Heart right ventricle (tissue), 16 donors: ENCODE results near the gene NT5DC1. TPM values are rescaled to one million over a fixed set of nuclear protein-coding genes. Genes with fewer than 3 reads are reported as not detected.
A peak's percentile ranks its signal among the peaks of the same experiment; 100 is the strongest.

ENCODE experiments used
- ATAC-seq, 8 donors: fragments of 200-7000 bp; cut with Tn5 transposase; one replicate each; pipeline ENCODE4 v1.9.1; 2020; ENCODE audit warnings: mild to moderate bottlenecking in 8 of 8, moderate library complexity in 8 of 8, moderate number of reproducible peaks in 1 of 8
- DNase-seq, 2 donors: peaks; one replicate each; pipeline ENCODE4 v3.0.0-alpha.2; 2020
- H3K27ac ChIP-seq, 10 donors: fragments of 200-600 bp; sonication (generic) in 2 of 10; one replicate each; pipeline versions ENCODE4 v1.5.0 to v1.8.0; 2020 to 2022; ENCODE audit warnings: mild to moderate bottlenecking in 3 of 10
- H3K27me3 ChIP-seq, 7 donors: fragments of 200-600 bp; one replicate each; pipeline ENCODE4 v1.8.0; 2021 to 2022; ENCODE audit warnings: mild to moderate bottlenecking in 2 of 7
- H3K36me3 ChIP-seq, 9 donors: fragments of 200-600 bp; sonication (generic) in 1 of 9; one replicate each; pipeline versions ENCODE4 v1.5.0 to v1.8.0; 2020 to 2022; ENCODE audit warnings: mild to moderate bottlenecking in 2 of 9
- H3K4me1 ChIP-seq, 9 donors: fragments of 200-600 bp; sonication (generic) in 1 of 9; one replicate each; pipeline versions ENCODE4 v1.5.0 to v1.8.0; 2020 to 2022; ENCODE audit warnings: mild to moderate bottlenecking in 4 of 9
- H3K4me3 ChIP-seq, 10 donors: fragments of 200-600 bp; sonication (generic) in 2 of 10; one replicate each; pipeline versions ENCODE4 v1.5.0 to v1.8.0; 2020 to 2022; ENCODE audit warnings: mild to moderate bottlenecking in 7 of 10, moderate library complexity in 2 of 10
- H3K9me3 ChIP-seq, 11 donors: fragments of 200-600 bp in 10 of 11; sonication (generic) in 2 of 11; one replicate each; pipeline versions ENCODE4 v1.5.0 to v1.8.0; 2013 to 2022; ENCODE audit warnings: mild to moderate bottlenecking in 2 of 11, control low read depth in 1 of 11, moderate library complexity in 1 of 11
- CTCF ChIP-seq, 9 donors: fragments of 200-600 bp; sonication (generic) in 2 of 9; IDR thresholded peaks; one replicate each; pipeline versions ENCODE4 v1.5.0 to v1.8.0; 2021 to 2022; ENCODE audit warnings: antibody characterized with exemption in 9 of 9, mild to moderate bottlenecking in 5 of 9, moderate library complexity in 1 of 9
- WGBS, 2 donors: extraction: QIAGEN DNeasy Blood & Tissue Kit; methylation state at CpG; one replicate each; pipeline ENCODE4 v1.1.7; 2013; ENCODE audit warnings: inconsistent platforms in 1 of 2; 5-methylcytosine and 5-hydroxymethylcytosine counted together
- intact Hi-C, 10 donors: fragments of 100-400 bp; cut with DNase I; formaldehyde crosslinking; loops; one replicate each; pipeline versions ENCODE4 v1.11.1 to v1.14.2; 2022
- polyA plus RNA-seq, 2 donors: library from polyadenylated mRNA; stranded (reverse); fragments of 200-250 nt; gene quantifications; one replicate each; pipeline ENCODE4 v1.2.3, GENCODE V29; 2013
- total RNA-seq, 10 donors: library from RNA; stranded (reverse); fragmentation: NEBNext Ultra II Directional in 3 of 10; extraction: Animal tissue kit (Norgen Biotek cat#: 25700) in 3 of 10; gene quantifications; one replicate each; pipeline versions ENCODE4 v1.2.1 to v1.2.4, GENCODE V29; 2021 to 2023
- donor health status: Arrhythmogenic right ventricular cardiomyopathy.
- donor health status: ischemic (EF 13 %, LVEDD 7.1; RV severe dilation, severe dysfunction).
- donor health status: healthy with polysubstance abuse.
- donor health status: DM: no; HTN: yes; CAD: no.
- donor health status: DM: no; HTN: no; CAD: no.
- donor health status: ischemic (EF 25% LVEDD 6.9; RV normal size, moderate dysfunction).
- donor health status: ischemic (EF 25% LVEDD 5.7; RV mildly dilated, moderate dysfunction).
- donor health status: healthy.
- donor health status: DM: yes; HTN: yes; CAD: no.
- donor health status: Ischemic cardiomyopathy.
- donor health status: ischemic (EF 35%, LVEDD 5.7; RV mildly dilated, moderate dysfunction).
- donor health status: nonischemic (EF 11% LVEDD 7.7; RV severe dilation, severe dysfunction).
- donor health status: DM: yes; HTN: yes; CAD: no.
- donor health status: PGD.
- donor health status: ischemic (EF 29% LVEDD 5.4; RV normal size, mild dysfunction).
- donor health status: nonischemic (EF 23%, LVEDD 6.1; RV moderate dilation, normal function).

NT5DC1 gene
- total and polyA plus RNA-seq, 12 donors = 5.9 to 69.7 (median 57.3) TPM

GRCh38 chr6:116205281-116205680 lies 104.6 kb downstream of the NT5DC1 start:
- Histone ChIP-seq H3K27ac (no peak overlapping the region), H3K9me3 (no peaks in the 10 kb centered on the region), H3K4me1 (peaks cover 0 to 27% (median 11%) of the 10 kb centered on the region in 9 donors), H3K36me3 (no peaks in the 10 kb centered on the region), H3K27me3 (no peaks in the 10 kb centered on the region), H3K4me3 (no peak overlapping the region)
- 50 to 52% methylated on average over 2 of the region's 2 CpGs for WGBS, 2 donors
- intact Hi-C loops = loop anchor here in 1 of 10 donors (10.0 kb wide), 1 partner anchor 190 kb away; no protein-coding TSS in a partner anchor
- no peak for TF ChIP-seq CTCF (IDR thresholded peaks at IDR 0.05)
- ATAC-seq (no peak), DNase-seq (no peak)

- peaks cover 0 to 31% (median 13%) of the 10 kb centered on the region in 9 donors for H3K4me1 ChIP-seq
- no peak for TF ChIP-seq CTCF (IDR thresholded peaks at IDR 0.05)
- no peaks in the 10 kb centered on the region for H3K27me3 ChIP-seq
- no peaks in the 10 kb centered on the region for H3K9me3 ChIP-seq
- H3K4me3 ChIP-seq = no peak overlapping the region
- H3K36me3 ChIP-seq = no peaks in the 10 kb centered on the region
- ATAC-seq = no peak
- 90 to 92% methylated on average over 1 of the region's 1 CpG for WGBS, 2 donors
- DNase-seq = no peak
- intact Hi-C loops = loop anchor here in 1 of 10 donors (10.0 kb wide), 1 partner anchor 192 kb away; no protein-coding TSS in a partner anchor
- no peak overlapping the region for H3K27ac ChIP-seq
Observed at GRCh38 chr6:116206231-116206903, 105.7 kb downstream of the NT5DC1 start.

- Histone ChIP-seq H3K9me3 (no peaks in the 10 kb centered on the region), H3K27ac (no peak overlapping the region), H3K4me1 (peaks cover 0 to 22% (median 10%) of the 10 kb centered on the region in 9 donors), H3K36me3 (no peaks in the 10 kb centered on the region), H3K27me3 (no peaks in the 10 kb centered on the region), H3K4me3 (no peak overlapping the region)
- intact Hi-C loops = loop anchor here in 1 of 10 donors (10.0 kb wide), 1 partner anchor 193 kb away; no protein-coding TSS in a partner anchor
- 74 to 85% methylated on average over 4 of the region's 4 CpGs for WGBS, 2 donors
- DNase-seq = no peak
- no peak for ATAC-seq
- TF ChIP-seq CTCF (IDR thresholded peaks at IDR 0.05) = no peak
Observed at GRCh38 chr6:116208056-116208785, 107.6 kb downstream of the NT5DC1 start.

GRCh38 chr6:116210316-116210715 lies 109.7 kb downstream of the NT5DC1 start:
- WGBS, 2 donors = 93% methylated on average over 5 of the region's 5 CpGs
- no peak for TF ChIP-seq CTCF (IDR thresholded peaks at IDR 0.05)
- no peaks in the 10 kb centered on the region for H3K27me3 ChIP-seq
- H3K4me1 ChIP-seq = peaks cover 0 to 22% (median 5%) of the 10 kb centered on the region in 9 donors
- DNase-seq = no peak
- no peaks in the 10 kb centered on the region for H3K9me3 ChIP-seq
- intact Hi-C loops = loop anchor here in 1 of 10 donors (10.0 kb wide), 1 partner anchor 354 kb away; no protein-coding TSS in a partner anchor
- no peaks in the 10 kb centered on the region for H3K36me3 ChIP-seq
- no peak for ATAC-seq
- H3K27ac ChIP-seq = peak overlapping the region in 4 of 10 donors; percentile 1 to 54 (median 22)
- no peak overlapping the region for H3K4me3 ChIP-seq
